Ramos (cell line): Measurements from ENCODE around the gene MRGPRX2.

Experiments
- in situ Hi-C: fragments of 300-500 bp; cut with MboI; formaldehyde crosslinking; loops from one replicate; pipeline ENCODE4 v1.14.3; 2022; ENCODE audit warnings: low sequenced_read_pairs; ENCODE audit not compliant: unreplicated experiment

The MRGPRX2 gene

DNA sequence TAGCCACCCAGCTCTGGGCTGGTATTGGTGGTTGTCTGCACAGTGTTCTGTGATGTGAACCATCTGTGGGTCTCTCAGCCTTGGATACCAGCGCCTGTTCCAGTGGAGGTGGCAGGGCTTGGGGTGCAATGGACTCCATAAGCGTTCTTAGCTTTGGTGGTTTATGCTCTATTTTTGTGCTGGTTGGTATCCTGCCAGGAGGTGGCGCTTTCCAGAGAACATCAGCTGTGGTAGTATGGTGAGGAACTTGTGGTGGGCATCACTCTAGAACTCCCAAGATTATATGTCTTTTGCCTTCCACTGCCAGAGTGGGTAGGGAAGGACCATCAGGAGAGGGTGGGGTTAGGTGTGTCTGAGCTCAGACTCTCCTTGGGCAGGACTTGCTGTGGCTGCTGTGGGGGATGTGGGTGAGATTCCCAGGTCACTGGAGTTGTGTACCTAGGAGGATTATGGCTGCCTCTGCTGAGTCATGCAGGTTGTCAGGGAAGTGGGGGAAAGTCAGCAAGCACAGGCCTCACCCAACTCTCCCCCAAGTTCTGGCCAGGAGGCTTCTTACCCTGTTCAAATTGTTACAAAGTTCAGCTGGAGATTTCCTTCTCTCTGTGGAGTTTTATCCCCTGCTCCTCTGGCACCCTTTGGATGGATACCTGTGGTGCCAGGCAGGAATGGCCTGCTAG, 47.2 kb downstream of the MRGPRX2 start:
- in situ Hi-C loops: no loop called here

DNA sequence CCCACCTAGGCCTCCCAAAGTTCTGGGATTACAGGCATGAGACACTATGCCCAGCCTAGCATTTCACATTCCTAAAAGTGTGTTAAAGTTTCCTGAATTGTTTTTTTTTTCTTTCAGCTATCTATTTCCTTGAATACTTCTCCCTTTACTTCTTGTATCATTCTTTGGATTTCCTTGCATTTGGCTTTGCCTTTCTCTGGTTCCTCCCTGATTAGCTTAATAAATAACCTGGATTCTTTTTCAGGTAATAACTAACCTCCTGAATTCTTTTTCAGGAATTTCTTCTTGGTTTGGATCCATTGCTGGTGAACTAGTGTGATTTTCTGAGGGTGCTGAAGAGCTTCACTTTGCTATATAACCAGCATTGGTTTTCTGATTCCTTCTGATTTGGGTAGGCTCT, 47.9 kb downstream of the MRGPRX2 start:
- in situ Hi-C loops: no loop called here
